IPS-18c (cell line): Measurements from ENCODE around the gene ZNF497.

Experiments used
- H3K4me3 ChIP-seq: 2 replicates; pipeline ENCODE4 v1.7.0; 2013; ENCODE audit warnings: low read depth, mild to moderate bottlenecking, low read length, moderate library complexity; ENCODE audit not compliant: insufficient read depth
- H3K9me3 ChIP-seq: one replicate; pipeline ENCODE4 v1.6.1; 2013; ENCODE audit warnings: mild to moderate bottlenecking, low read length, moderate library complexity; ENCODE audit not compliant: control insufficient read depth, insufficient read depth

The ZNF497 gene

DNA sequence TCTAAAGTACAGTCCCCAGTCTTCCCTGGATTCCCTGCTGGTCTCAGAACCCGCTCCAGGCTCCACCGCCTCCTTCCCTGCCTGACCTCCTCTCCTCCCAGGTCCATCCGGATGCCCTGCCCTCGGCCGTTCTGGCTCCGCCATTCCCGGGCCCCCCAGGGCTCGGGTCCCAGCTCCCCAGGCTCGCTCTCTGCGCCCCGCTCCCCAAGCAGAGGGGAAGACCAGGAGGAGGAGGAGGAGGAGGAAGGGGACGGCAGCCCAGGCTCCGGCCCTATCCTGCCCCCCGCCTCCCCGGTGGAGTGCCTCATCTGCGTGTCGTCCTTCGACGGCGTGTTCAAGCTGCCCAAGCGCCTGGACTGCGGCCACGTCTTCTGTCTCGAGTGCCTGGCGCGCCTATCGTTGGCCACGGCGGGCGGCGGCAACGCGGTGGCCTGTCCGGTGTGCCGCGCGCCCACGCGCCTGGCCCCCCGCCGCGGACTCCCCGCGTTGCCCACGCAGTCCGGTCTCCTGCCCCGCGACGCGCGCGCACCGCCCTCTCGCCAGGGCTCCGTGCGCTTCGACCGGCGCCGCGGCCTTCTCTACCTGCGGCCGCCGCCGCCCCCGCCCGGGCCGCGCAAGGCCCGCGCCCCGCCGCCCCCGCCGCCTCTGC, 33.6 kb upstream of the ZNF497 start:
- H3K4me3 ChIP-seq: peak overlapping the region; percentile 49

DNA sequence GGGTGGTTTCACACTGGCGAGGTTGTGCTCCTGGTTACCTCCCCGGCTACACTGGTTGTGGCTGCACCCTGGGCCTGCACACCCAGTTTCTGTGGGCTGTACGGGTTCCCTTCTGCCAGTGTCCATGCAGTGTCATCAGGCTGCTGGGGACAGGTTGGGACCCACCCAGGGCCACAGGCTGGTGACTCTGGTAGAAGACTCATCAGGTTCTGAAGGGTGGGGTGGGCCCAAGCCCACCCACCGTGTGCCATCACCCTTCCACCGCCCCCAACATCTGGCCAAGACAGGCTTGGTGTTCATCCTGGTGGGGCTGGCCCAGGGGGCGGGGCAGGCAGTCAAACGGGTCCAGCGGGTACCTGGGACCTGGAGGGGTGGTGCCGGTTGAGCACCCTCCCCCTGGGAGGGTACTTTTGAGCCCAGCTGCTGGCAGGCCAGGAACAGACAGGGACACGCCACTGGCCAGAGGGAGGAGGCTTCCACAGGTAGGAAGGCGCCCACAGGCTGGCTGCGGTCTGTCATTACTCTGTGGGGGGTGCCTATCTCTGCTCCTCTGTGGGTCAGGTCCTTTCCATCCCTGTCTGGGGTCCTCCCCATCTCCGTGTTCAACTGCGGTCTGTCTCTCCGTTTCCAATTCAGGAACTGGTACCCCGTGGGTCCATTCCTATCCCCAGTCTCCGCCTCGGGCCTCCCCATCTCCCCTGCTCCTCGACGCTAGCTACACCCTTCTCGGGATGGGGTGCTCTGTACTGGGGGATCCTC, 32.8 kb upstream of the ZNF497 start, which contains the start of gene RNF225:
Gene RNF225, plus strand, starts transcription at position 437 of the 759 bp plus-strand sequence. CDS start 434 bp downstream, outside the sequence.
- no peaks in the 10 kb centered on the region for H3K9me3 ChIP-seq

More for the DNA sequence above, 33.6 kb upstream of the ZNF497 start:
- H3K9me3 ChIP-seq: no peaks in the 10 kb centered on the region

DNA sequence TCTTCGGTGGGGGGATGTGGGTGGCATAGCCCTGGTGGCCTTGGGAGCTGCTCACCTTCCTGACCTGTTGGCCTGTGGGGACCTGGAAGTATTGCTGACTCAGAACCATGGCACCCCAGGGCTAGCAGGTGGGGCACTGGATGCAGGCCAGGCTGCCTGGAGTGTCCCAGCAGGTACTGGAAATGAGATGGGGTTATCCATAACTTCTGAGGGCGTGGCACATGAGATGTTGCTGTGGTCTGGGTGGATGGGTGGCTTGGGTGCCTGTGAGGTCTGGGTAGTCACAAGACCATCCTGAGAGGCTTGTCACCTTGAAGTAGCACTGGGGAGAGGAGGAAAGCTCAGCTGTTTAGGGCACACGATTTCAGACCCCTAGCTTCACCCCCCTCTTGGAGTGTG, 32.3 kb upstream of the ZNF497 start:
- no peak overlapping the region for H3K4me3 ChIP-seq

More for the DNA sequence above, 32.8 kb upstream of the ZNF497 start, which contains the start of gene RNF225:
- H3K4me3 ChIP-seq: peak within 1 kb of the TSS; percentile 49

DNA sequence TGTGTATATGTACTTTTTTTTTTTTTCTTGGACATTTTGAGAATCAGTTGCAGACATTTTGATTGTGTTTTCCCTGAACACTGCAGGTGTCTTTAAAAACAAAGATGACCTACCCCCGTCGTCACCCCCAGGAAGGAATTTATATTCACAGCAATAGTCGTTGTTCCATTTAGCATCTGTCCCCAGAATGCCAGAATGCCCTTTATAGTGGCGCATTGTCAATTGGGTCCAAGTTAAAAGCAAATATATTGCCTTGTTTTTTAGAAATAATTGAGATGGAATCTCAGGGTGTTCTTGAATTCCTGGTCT, 31.1 kb upstream of the ZNF497 start:
- Histone ChIP-seq H3K9me3 (no peaks in the 10 kb centered on the region), H3K4me3 (no peak overlapping the region)

More for the DNA sequence above, 32.3 kb upstream of the ZNF497 start:
- H3K9me3 ChIP-seq: no peaks in the 10 kb centered on the region

DNA sequence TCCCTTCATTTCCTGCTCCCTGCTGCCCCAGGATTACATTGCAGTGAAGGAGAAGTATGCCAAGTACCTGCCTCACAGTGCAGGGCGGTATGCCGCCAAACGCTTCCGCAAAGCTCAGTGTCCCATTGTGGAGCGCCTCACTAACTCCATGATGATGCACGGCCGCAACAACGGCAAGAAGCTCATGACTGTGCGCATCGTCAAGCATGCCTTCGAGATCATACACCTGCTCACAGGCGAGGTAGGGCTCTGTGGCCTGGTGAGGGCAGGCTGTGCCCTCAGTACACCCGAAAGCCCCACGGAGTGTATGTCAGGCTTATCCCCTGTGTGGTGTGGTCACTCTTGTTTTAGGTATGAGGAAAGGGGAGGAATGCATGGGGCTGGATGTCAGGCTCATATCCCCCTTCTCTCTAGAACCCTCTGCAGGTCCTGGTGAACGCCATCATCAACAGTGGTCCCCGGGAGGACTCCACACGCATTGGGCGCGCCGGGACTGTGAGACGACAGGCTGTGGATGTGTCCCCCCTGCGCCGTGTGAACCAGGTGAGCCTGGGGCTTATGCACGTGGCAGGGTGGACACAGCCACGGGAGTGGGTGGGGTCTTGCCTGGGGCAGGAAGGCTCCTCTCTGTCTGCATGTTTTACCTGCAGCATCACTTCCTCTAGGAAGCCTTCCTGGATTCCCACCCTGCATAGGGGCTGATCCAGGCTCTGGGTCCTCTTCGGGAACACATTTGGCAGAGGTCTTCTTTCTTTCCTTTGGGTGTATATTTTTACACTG, 30.6 kb upstream of the ZNF497 start:
- Histone ChIP-seq H3K4me3 (no peak overlapping the region), H3K9me3 (no peaks in the 10 kb centered on the region)

DNA sequence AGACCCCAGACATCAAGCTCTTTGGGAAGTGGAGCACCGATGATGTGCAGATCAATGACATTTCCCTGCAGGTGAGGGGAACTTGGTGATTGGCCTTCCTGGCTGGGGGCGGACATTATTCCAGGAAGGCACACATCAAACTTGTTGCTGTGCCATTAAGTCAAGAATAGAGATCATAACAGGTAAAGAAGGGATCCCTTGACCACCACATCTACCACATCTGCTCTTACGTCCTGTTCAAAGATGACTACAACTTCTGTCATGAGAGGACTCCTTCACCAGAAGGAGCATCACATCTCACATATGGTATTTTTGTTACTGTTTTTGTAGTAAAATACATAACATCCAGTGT, 25.6 kb upstream of the ZNF497 start:
- peak overlapping the region; percentile 52 for H3K4me3 ChIP-seq
- H3K9me3 ChIP-seq: no peaks in the 10 kb centered on the region

DNA sequence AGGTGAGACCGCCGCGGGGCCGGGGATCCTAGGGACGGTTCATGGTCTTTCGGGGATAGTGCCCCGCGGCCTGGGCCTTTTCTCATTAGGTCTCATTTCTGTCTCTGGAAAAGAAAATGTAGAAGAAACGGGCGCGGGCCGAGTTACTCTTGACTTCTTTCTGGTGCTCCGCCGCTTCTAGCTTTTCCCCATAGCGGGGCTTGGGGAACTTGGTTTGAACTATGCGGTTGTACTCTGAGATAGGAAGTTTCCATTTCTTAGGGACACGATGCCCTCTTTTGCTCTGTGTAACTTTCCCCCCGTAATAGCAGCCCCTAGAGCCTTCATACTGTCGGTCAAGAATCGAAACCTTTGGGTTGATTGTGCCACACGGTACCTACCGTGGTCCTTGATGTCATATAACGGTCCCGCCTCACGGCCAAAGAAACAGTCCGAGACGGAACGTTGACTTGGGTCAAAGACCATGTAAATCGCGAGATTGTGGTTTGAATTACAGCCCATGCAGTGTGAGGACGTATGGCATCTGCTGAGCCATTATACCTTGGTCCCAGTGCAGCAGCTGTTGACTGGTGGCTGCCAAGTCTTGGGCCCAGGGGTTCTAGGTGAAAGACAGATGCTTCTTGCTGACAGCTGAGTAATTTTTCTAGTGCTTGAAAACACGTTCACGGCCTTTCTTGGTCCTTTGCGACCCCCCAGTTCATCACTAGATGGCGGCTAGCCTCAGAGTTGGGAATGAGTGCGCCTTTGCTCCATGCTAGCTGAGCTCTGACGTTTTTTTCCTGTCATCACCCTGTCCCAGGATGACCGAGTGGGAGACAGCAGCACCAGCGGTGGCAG, 25.0 kb upstream of the ZNF497 start:
- no peaks in the 10 kb centered on the region for H3K9me3 ChIP-seq

DNA sequence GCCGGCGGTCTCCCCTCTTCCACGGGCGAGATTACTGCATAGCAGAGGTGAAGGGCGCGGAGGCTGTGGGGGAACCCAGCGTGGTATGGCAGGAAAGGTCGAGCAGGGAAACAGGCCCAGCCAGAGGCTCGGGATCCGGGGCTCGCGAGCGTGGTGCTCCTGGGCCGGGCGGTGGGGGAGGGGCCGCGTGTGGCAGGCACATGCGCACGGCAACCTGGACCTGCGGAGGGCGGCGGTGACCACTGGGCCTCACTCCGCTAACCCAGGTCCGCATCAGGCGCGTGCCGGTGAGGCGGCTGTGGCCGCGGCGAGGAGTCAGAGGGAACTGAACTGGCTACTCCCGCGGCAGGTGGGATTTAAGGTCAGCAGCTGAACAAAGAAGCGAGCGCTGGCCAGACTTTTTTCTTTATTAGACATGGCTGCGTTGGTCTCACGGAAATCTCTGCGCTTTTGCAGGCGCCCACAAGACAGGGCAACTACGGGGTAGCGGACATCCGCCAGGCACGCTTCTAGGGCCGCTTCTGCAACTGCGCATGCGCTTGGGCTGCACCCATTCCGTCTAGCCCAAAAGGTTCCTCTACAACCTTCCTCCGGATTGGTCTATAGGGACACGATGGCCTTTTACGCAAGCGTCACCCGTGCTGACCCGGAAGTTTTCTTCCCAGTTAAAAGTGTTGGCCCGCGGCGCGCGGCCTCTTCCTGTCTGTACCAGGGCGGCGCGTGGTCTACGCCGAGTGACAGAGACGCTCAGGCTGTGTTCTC, 24.2 kb upstream of the ZNF497 start, which contains the start of gene RPS5:
Gene RPS5, plus strand, starts transcription at position 694 of the 762 bp plus-strand sequence. CDS start 869 bp downstream, outside the sequence.
- peak within 1 kb of the TSS; percentile 85 for H3K4me3 ChIP-seq
- no peaks in the 10 kb centered on the region for H3K9me3 ChIP-seq

More for the DNA sequence above, 25.0 kb upstream of the ZNF497 start:
- H3K4me3 ChIP-seq: peak overlapping the region; percentile 52

DNA sequence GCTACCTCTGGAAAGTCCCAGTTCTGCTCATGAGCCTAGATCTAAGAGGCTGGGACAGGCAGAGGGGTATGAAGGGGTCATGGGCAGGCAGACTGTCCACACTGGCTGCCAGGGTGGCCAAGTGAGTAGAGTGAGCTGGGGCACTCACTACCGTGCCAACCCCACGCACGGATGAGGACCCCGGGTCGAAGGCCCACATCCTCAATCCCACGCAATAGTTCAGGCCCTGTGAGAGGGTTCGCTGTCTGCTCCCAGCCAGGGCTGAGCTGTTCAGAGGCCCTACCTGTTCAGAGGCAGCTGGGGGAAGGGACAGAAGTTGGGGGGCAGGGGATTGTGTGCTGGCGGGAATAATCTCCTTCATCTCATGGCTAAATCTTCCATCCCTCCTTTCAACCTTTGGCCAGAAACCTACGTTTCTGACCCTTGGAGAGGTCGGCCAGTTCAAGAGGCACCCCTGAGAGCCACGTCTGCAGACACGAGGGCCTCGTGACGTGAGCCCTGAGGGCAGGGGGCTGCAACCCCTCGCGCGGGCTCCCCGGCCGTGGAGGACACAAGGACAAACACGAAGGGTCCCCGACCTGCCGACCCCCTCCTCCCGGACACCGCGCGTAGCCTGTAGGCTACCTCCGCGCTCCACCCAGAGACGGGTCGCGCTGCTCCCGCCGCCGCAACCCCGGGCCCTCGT, 23.5 kb upstream of the ZNF497 start:
- Histone ChIP-seq H3K4me3 (peak overlapping the region; percentile 85), H3K9me3 (no peaks in the 10 kb centered on the region)

DNA sequence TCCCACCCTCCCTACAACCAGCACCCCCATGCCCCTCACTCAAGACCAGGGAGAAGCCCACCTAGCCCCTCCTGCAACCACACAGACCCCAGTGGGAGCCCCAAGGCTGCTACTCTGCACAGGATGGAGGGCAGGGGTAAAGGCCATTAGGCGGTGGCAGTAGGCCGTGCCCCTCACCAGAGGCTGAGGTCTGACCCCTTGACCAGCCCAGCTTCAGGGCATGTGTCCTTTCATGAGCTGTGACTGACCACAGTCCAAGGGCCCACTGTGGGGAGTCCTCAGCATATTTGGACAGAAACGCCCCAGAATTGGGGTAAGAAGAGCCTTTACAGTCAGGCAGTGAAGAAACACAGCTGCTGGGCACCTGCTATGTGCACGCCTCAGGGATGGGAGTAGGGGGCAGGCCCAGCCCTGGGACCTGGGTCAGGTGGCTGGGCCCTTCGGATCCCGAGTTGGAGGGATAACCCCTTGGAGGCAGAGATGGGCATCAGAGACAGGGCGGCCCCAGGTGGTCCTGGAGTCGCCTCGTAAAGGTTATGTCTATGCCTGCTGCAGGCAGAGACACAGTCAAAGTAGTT, 22.9 kb upstream of the ZNF497 start:
- Histone ChIP-seq H3K9me3 (no peaks in the 10 kb centered on the region), H3K4me3 (peak overlapping the region; percentile 85)

DNA sequence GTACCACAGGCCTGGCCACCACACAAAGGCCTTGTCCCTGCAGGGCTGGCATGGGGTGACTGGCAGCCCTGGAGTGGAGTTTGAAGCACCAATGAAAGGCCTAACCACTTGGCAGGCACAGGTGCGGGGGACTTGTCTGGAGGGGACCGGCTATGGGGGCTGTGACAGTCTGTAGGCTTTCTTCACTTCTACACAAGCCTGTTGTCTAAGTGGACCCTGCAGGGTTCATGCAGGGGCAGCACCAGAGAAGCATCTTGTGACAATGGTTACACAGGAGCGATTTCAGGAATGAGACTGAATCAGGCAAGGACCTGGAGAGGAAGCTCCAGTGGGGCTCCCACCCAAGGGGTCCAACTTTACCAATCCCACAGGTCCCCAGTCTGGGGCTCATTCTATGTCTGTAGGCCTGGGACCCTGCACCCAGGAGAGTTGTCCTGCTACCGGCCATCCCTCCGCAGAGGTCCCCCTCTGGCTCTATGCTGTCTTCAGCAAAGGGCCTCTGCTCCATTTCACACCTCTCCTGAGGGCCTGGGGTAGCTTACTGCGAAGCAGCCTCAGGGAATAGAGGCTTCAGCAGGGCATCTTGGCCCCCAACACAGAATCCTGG, 20.5 kb upstream of the ZNF497 start:
- no peaks in the 10 kb centered on the region for H3K9me3 ChIP-seq
- no peak overlapping the region for H3K4me3 ChIP-seq

DNA sequence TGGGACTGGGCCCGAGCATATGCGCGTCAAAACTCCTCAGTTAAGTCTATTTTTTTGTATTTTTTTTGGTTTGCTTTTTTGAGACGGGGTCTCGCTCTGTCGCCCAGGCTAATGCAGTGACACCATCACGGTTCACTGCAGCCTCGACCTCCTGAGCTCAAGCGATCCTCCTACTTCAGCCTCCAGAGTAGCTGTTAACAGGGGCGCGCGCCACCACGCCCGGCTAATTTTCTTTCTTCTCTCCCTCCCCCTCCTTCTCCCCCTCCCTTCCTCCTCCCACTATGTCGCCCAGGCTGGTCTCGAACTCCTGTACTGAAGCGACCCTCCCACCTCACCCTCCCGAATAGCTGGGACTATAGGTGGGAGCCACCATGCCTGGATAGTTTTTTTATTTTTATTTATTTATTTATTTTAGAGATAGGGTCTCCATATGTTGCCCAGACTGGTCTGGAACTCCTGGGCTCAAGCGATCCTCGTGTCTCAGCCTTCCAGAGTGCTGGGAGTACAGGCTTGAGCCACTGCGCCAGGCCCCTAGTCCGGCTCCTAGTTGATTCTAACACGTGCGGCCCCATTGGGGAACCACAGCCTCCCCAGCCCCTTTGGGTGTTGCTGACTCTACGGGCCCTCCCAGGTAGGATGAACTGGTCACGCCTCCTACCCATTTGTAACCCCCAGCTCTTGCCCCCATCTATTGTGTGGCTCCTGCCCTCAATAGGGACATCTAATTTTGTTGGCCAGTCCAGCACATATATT, 19.1 kb upstream of the ZNF497 start:
- no peaks in the 10 kb centered on the region for H3K9me3 ChIP-seq
- H3K4me3 ChIP-seq: peak overlapping the region; percentile 49

DNA sequence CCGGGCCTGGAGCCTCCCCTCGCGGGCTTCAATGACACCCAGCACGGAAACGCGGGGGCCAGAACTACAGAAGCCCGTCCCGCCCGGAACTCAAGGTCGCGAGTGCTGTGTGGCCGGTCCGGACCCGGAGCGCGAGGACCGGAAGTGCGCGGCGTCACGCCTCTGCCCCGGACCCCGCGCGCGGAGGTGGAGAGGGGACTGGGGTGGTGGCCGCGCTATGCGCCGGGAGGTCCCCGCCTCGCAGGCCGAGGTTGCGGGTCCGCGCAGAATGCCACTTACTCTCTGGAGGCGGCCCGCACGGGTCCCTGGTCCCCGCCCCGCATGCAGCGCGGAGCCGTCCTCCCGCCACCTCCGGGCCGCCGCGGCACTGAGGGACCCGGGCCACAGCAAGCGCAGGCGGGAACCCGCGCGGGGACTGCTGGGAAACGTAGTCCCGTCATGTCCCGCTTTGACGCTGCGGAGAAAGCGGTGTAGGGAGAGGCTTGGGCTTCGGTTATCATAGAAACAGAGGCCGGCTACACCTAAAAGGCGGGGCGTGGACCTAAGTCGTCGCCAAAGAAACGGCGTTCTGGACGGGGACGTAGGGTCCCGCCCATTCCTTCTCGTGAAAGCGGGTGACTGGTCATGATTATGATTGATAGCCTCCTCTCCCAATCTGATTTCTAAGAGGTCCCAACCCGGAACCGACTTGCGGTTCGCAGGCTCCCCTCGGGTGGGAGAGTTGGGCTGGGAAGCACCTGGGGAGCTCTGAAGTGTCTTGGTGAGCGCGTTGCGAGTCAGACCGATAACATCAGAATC, 18.3 kb upstream of the ZNF497 start, which contains the start of gene ZNF837:
Gene ZNF837, minus strand, starts transcription at position 369 of the 798 bp plus-strand sequence. CDS start 11,698 bp downstream, outside the sequence.
- Histone ChIP-seq H3K4me3 (peak within 1 kb of the TSS; percentile 97), H3K9me3 (no peaks in the 10 kb centered on the region)
